Frontal cortex (tissue), 4 donors: ENCODE measurements around the gene SPATA25. TPM values are rescaled to one million over a fixed set of nuclear protein-coding genes. Genes with fewer than 3 reads are reported as not detected.
"Not testable (repeated sequence)": the region's sequence is repeated elsewhere in the genome, so short reads cannot be mapped to it uniquely, and the experiment has no call there.

Experiments used
- DNase-seq, 2 donors: peaks; one replicate each; pipeline ENCODE4 v3.0.0; 2012; ENCODE audit warnings: low spot score in 2 of 2
- FAIRE-seq: peaks from 2 replicates; lab custom pipeline; 2012; peaks lifted over from hg19 to GRCh38; lab: Jason Lieb, UNC
- total RNA-seq: library from RNA; depleted of rRNA; stranded (reverse); fragments of >200 nt; gene quantifications from one replicate; pipeline ENCODE4 v1.2.3, GENCODE V29; 2014
- donor health status: control.
- donor health status: control.
- donor health status: control.

Gene SPATA25
- total RNA-seq, 1 donor from 2014 or later: 2.0 TPM

- no peak for FAIRE-seq
- DNase-seq: no peak
Measured at GRCh38 chr20:45918182-45918737, 30.8 kb upstream of the SPATA25 start.

GRCh38 chr20:45917790-45918141 lies 30.3 kb upstream of the SPATA25 start:
- no peak for FAIRE-seq
- DNase-seq: no peak

- DNase-seq: no peak
- no peak for FAIRE-seq
Measured at GRCh38 chr20:45913116-45913515, 25.7 kb upstream of the SPATA25 start.

GRCh38 chr20:45912344-45912682 lies 24.9 kb upstream of the SPATA25 start:
- FAIRE-seq (no peak), DNase-seq (no peak)

GRCh38 chr20:45911486-45912343 lies 24.3 kb upstream of the SPATA25 start, which contains the start of gene PLTP:
PLTP (minus strand) TSS chr20:45912155; CDS start chr20:45911452, 703 bp downstream.
- DNase-seq: peak; percentile 50 to 65
- no peak for FAIRE-seq

- FAIRE-seq (no peak), DNase-seq (peak; percentile 67 to 94)
Measured at GRCh38 chr20:45910670-45911485, 23.5 kb upstream of the SPATA25 start.

GRCh38 chr20:45909817-45910669 lies 22.6 kb upstream of the SPATA25 start:
- DNase-seq (no peak), FAIRE-seq (no peak)

- FAIRE-seq: no peak
- DNase-seq: no peak
Measured at GRCh38 chr20:45909336-45909808, 21.9 kb upstream of the SPATA25 start.

- no peak for FAIRE-seq
- DNase-seq: no peak
Measured at GRCh38 chr20:45908084-45908483, 20.7 kb upstream of the SPATA25 start.

GRCh38 chr20:45907219-45907948 lies 20.0 kb upstream of the SPATA25 start:
- no peak for DNase-seq
- FAIRE-seq: no peak

GRCh38 chr20:45905505-45906079 lies 18.2 kb upstream of the SPATA25 start:
- no peak for DNase-seq
- no peak for FAIRE-seq

- FAIRE-seq (no peak), DNase-seq (no peak)
Measured at GRCh38 chr20:45904583-45905504, 17.4 kb upstream of the SPATA25 start.

GRCh38 chr20:45902199-45902701 lies 14.8 kb upstream of the SPATA25 start:
- FAIRE-seq (no peak), DNase-seq (no peak)

GRCh38 chr20:45901332-45901731 lies 13.9 kb upstream of the SPATA25 start:
- FAIRE-seq, DNase-seq: not testable (repeated sequence)

GRCh38 chr20:45899046-45899835 lies 11.8 kb upstream of the SPATA25 start:
- DNase-seq (no peak), FAIRE-seq (no peak)

GRCh38 chr20:45898285-45898684 lies 10.9 kb upstream of the SPATA25 start:
- DNase-seq (no peak), FAIRE-seq (no peak)

- no peak for DNase-seq
- FAIRE-seq: no peak
Measured at GRCh38 chr20:45897692-45898091, 10.3 kb upstream of the SPATA25 start.
